DND-41 (cell line): Measurements from ENCODE around the gene UNC13C.

Source experiments
- EZH2 ChIP-seq: IDR thresholded peaks from 3 replicates; pipeline ENCODE4 v1.6.1; 2012; ENCODE audit warnings: borderline replicate concordance, low read depth, mild to moderate bottlenecking, moderate library complexity, low read length, inconsistent platforms; ENCODE audit not compliant: severe bottlenecking
- TF ChIP-seq, protein P1 (sequence below): IDR thresholded peaks from 2 replicates; pipeline ENCODE4 v1.5.1; 2012; ENCODE audit warnings: borderline replicate concordance, low read length, moderate library complexity, mild to moderate bottlenecking; ENCODE audit not compliant: poor library complexity, severe bottlenecking; ENCODE audit errors: extremely low read depth

GRCh38 chr15:54528021-54528420 is 549.8 kb downstream of the UNC13C start:
- TF ChIP-seq, protein P1, sequence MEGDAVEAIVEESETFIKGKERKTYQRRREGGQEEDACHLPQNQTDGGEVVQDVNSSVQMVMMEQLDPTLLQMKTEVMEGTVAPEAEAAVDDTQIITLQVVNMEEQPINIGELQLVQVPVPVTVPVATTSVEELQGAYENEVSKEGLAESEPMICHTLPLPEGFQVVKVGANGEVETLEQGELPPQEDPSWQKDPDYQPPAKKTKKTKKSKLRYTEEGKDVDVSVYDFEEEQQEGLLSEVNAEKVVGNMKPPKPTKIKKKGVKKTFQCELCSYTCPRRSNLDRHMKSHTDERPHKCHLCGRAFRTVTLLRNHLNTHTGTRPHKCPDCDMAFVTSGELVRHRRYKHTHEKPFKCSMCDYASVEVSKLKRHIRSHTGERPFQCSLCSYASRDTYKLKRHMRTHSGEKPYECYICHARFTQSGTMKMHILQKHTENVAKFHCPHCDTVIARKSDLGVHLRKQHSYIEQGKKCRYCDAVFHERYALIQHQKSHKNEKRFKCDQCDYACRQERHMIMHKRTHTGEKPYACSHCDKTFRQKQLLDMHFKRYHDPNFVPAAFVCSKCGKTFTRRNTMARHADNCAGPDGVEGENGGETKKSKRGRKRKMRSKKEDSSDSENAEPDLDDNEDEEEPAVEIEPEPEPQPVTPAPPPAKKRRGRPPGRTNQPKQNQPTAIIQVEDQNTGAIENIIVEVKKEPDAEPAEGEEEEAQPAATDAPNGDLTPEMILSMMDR, result no peak
- TF ChIP-seq EZH2, result no peak
